ENCODE results near the gene SDK1.

SDK1 gene

GRCh38 chr7:3649250-3649649 lies 348.2 kb downstream of the SDK1 start:
- H3K4me3 ChIP-seq (ENCODE audit: insufficient read depth, low read depth, low read length, poor library complexity, severe bottlenecking), result no peak overlapping the region
- no peaks in the 10 kb centered on the region for H3K36me3 ChIP-seq (ENCODE audit: control insufficient read depth, insufficient read depth, low read length)
- no peaks in the 10 kb centered on the region for H3K9me3 ChIP-seq (ENCODE audit: control insufficient read depth, low read length)
- no peaks in the 10 kb centered on the region for H3K4me1 ChIP-seq (ENCODE audit: control insufficient read depth, insufficient read depth, low read length, poor library complexity, severe bottlenecking)
- H3K27ac ChIP-seq (ENCODE audit: insufficient read depth, low read length, poor library complexity, severe bottlenecking), result no peak overlapping the region
- no peaks in the 10 kb centered on the region for H3K27me3 ChIP-seq (replicated peaks; ENCODE audit: control insufficient read depth, insufficient read depth, low read length, poor library complexity, severe bottlenecking)
- no peak for DNase-seq

GRCh38 chr7:3649678-3650440 lies 348.8 kb downstream of the SDK1 start:
- Histone ChIP-seq H3K4me3 (ENCODE audit: insufficient read depth, low read depth, low read length, poor library complexity, severe bottlenecking) (no peak overlapping the region), H3K9me3 (ENCODE audit: control insufficient read depth, low read length) (no peaks in the 10 kb centered on the region), H3K27ac (ENCODE audit: insufficient read depth, low read length, poor library complexity, severe bottlenecking) (no peak overlapping the region), H3K4me1 (ENCODE audit: control insufficient read depth, insufficient read depth, low read length, poor library complexity, severe bottlenecking) (no peaks in the 10 kb centered on the region), H3K27me3 (replicated peaks; ENCODE audit: control insufficient read depth, insufficient read depth, low read length, poor library complexity, severe bottlenecking) (no peaks in the 10 kb centered on the region), H3K36me3 (ENCODE audit: control insufficient read depth, insufficient read depth, low read length) (no peaks in the 10 kb centered on the region)
- no peak for DNase-seq

GRCh38 chr7:3650844-3651243 lies 349.8 kb downstream of the SDK1 start:
- H3K27ac ChIP-seq (ENCODE audit: insufficient read depth, low read length, poor library complexity, severe bottlenecking), result no peak overlapping the region
- H3K9me3 ChIP-seq (ENCODE audit: control insufficient read depth, low read length), result no peaks in the 10 kb centered on the region
- no peaks in the 10 kb centered on the region for H3K36me3 ChIP-seq (ENCODE audit: control insufficient read depth, insufficient read depth, low read length)
- H3K27me3 ChIP-seq (replicated peaks; ENCODE audit: control insufficient read depth, insufficient read depth, low read length, poor library complexity, severe bottlenecking), result no peaks in the 10 kb centered on the region
- H3K4me3 ChIP-seq (ENCODE audit: insufficient read depth, low read depth, low read length, poor library complexity, severe bottlenecking), result no peak overlapping the region
- DNase-seq, result no peak
- no peaks in the 10 kb centered on the region for H3K4me1 ChIP-seq (ENCODE audit: control insufficient read depth, insufficient read depth, low read length, poor library complexity, severe bottlenecking)

GRCh38 chr7:3655635-3656034 lies 354.6 kb downstream of the SDK1 start:
- no peaks in the 10 kb centered on the region for H3K36me3 ChIP-seq (ENCODE audit: control insufficient read depth, insufficient read depth, low read length)
- no peaks in the 10 kb centered on the region for H3K4me1 ChIP-seq (ENCODE audit: control insufficient read depth, insufficient read depth, low read length, poor library complexity, severe bottlenecking)
- no peak overlapping the region for H3K27ac ChIP-seq (ENCODE audit: insufficient read depth, low read length, poor library complexity, severe bottlenecking)
- no peaks in the 10 kb centered on the region for H3K27me3 ChIP-seq (replicated peaks; ENCODE audit: control insufficient read depth, insufficient read depth, low read length, poor library complexity, severe bottlenecking)
- no peak for DNase-seq
- no peaks in the 10 kb centered on the region for H3K9me3 ChIP-seq (ENCODE audit: control insufficient read depth, low read length)
- no peak overlapping the region for H3K4me3 ChIP-seq (ENCODE audit: insufficient read depth, low read depth, low read length, poor library complexity, severe bottlenecking)

- no peak for DNase-seq
- no peaks in the 10 kb centered on the region for H3K4me1 ChIP-seq (ENCODE audit: control insufficient read depth, insufficient read depth, low read length, poor library complexity, severe bottlenecking)
- no peaks in the 10 kb centered on the region for H3K36me3 ChIP-seq (ENCODE audit: control insufficient read depth, insufficient read depth, low read length)
- H3K4me3 ChIP-seq (ENCODE audit: insufficient read depth, low read depth, low read length, poor library complexity, severe bottlenecking), result no peak overlapping the region
- no peaks in the 10 kb centered on the region for H3K27me3 ChIP-seq (replicated peaks; ENCODE audit: control insufficient read depth, insufficient read depth, low read length, poor library complexity, severe bottlenecking)
- H3K27ac ChIP-seq (ENCODE audit: insufficient read depth, low read length, poor library complexity, severe bottlenecking), result no peak overlapping the region
- no peaks in the 10 kb centered on the region for H3K9me3 ChIP-seq (ENCODE audit: control insufficient read depth, low read length)
Measured at GRCh38 chr7:3657206-3657605, 356.2 kb downstream of the SDK1 start.

- no peak for DNase-seq
- no peaks in the 10 kb centered on the region for H3K9me3 ChIP-seq (ENCODE audit: control insufficient read depth, low read length)
- no peaks in the 10 kb centered on the region for H3K4me1 ChIP-seq (ENCODE audit: control insufficient read depth, insufficient read depth, low read length, poor library complexity, severe bottlenecking)
- H3K27ac ChIP-seq (ENCODE audit: insufficient read depth, low read length, poor library complexity, severe bottlenecking), result no peak overlapping the region
- H3K36me3 ChIP-seq (ENCODE audit: control insufficient read depth, insufficient read depth, low read length), result no peaks in the 10 kb centered on the region
- H3K27me3 ChIP-seq (replicated peaks; ENCODE audit: control insufficient read depth, insufficient read depth, low read length, poor library complexity, severe bottlenecking), result no peaks in the 10 kb centered on the region
- H3K4me3 ChIP-seq (ENCODE audit: insufficient read depth, low read depth, low read length, poor library complexity, severe bottlenecking), result no peak overlapping the region
Measured at GRCh38 chr7:3668743-3669142, 367.7 kb downstream of the SDK1 start.

- Histone ChIP-seq H3K4me3 (ENCODE audit: insufficient read depth, low read depth, low read length, poor library complexity, severe bottlenecking) (no peak overlapping the region), H3K36me3 (ENCODE audit: control insufficient read depth, insufficient read depth, low read length) (no peaks in the 10 kb centered on the region), H3K27ac (ENCODE audit: insufficient read depth, low read length, poor library complexity, severe bottlenecking) (no peak overlapping the region), H3K4me1 (ENCODE audit: control insufficient read depth, insufficient read depth, low read length, poor library complexity, severe bottlenecking) (no peaks in the 10 kb centered on the region), H3K27me3 (replicated peaks; ENCODE audit: control insufficient read depth, insufficient read depth, low read length, poor library complexity, severe bottlenecking) (no peaks in the 10 kb centered on the region), H3K9me3 (ENCODE audit: control insufficient read depth, low read length) (no peaks in the 10 kb centered on the region)
- no peak for DNase-seq
Measured at GRCh38 chr7:3670898-3671297, 369.8 kb downstream of the SDK1 start.

- Histone ChIP-seq H3K9me3 (ENCODE audit: control insufficient read depth, low read length) (no peaks in the 10 kb centered on the region), H3K36me3 (ENCODE audit: control insufficient read depth, insufficient read depth, low read length) (no peaks in the 10 kb centered on the region), H3K27me3 (replicated peaks; ENCODE audit: control insufficient read depth, insufficient read depth, low read length, poor library complexity, severe bottlenecking) (no peaks in the 10 kb centered on the region), H3K4me3 (ENCODE audit: insufficient read depth, low read depth, low read length, poor library complexity, severe bottlenecking) (no peak overlapping the region), H3K27ac (ENCODE audit: insufficient read depth, low read length, poor library complexity, severe bottlenecking) (no peak overlapping the region), H3K4me1 (ENCODE audit: control insufficient read depth, insufficient read depth, low read length, poor library complexity, severe bottlenecking) (no peaks in the 10 kb centered on the region)
- DNase-seq, result peak in 1 of 3 donors; percentile 24
Measured at GRCh38 chr7:3673524-3673923, 372.5 kb downstream of the SDK1 start.

- Histone ChIP-seq H3K4me3 (ENCODE audit: insufficient read depth, low read depth, low read length, poor library complexity, severe bottlenecking) (no peak overlapping the region), H3K27me3 (replicated peaks; ENCODE audit: control insufficient read depth, insufficient read depth, low read length, poor library complexity, severe bottlenecking) (no peaks in the 10 kb centered on the region), H3K27ac (ENCODE audit: insufficient read depth, low read length, poor library complexity, severe bottlenecking) (no peak overlapping the region), H3K36me3 (ENCODE audit: control insufficient read depth, insufficient read depth, low read length) (no peaks in the 10 kb centered on the region), H3K4me1 (ENCODE audit: control insufficient read depth, insufficient read depth, low read length, poor library complexity, severe bottlenecking) (no peaks in the 10 kb centered on the region), H3K9me3 (ENCODE audit: control insufficient read depth, low read length) (no peaks in the 10 kb centered on the region)
- DNase-seq, result no peak
Measured at GRCh38 chr7:3678314-3678810, 377.3 kb downstream of the SDK1 start.

- Histone ChIP-seq H3K27ac (ENCODE audit: insufficient read depth, low read length, poor library complexity, severe bottlenecking) (no peak overlapping the region), H3K4me3 (ENCODE audit: insufficient read depth, low read depth, low read length, poor library complexity, severe bottlenecking) (no peak overlapping the region), H3K36me3 (ENCODE audit: control insufficient read depth, insufficient read depth, low read length) (no peaks in the 10 kb centered on the region), H3K9me3 (ENCODE audit: control insufficient read depth, low read length) (no peaks in the 10 kb centered on the region), H3K4me1 (ENCODE audit: control insufficient read depth, insufficient read depth, low read length, poor library complexity, severe bottlenecking) (no peaks in the 10 kb centered on the region), H3K27me3 (replicated peaks; ENCODE audit: control insufficient read depth, insufficient read depth, low read length, poor library complexity, severe bottlenecking) (no peaks in the 10 kb centered on the region)
- DNase-seq, result no peak
Measured at GRCh38 chr7:3682028-3682710, 381.1 kb downstream of the SDK1 start.

All from effector memory CD4-positive, alpha-beta T cell (primary cell).